ENCODE measurements around the gene DMD.
A peak's percentile ranks its signal among the peaks of the same experiment; 100 is the strongest.

The DMD gene

GRCh38 chrX:31215277-31215815, 1996.0 kb downstream of the DMD start:
- H3K4me3 ChIP-seq (ENCODE audit: low read depth in 1 of 2, low read length in 2 of 2) = no peak overlapping the region
- no peaks in the 10 kb centered on the region for H3K4me1 ChIP-seq (ENCODE audit: insufficient read depth, low read length)
- no peaks in the 10 kb centered on the region for H3K36me3 ChIP-seq (ENCODE audit: insufficient read depth, low read length)
- no peaks in the 10 kb centered on the region for H3K79me2 ChIP-seq (ENCODE audit: insufficient read depth, low read length)
- no peak overlapping the region for H2AFZ ChIP-seq (ENCODE audit: low read depth, low read length)
- H3K9me3 ChIP-seq (ENCODE audit: insufficient read depth, low read length, severe bottlenecking) = no peaks in the 10 kb centered on the region
- H3K4me2 ChIP-seq (ENCODE audit: insufficient read depth, low read length) = no peak overlapping the region
- H4K20me1 ChIP-seq (ENCODE audit: insufficient read depth, low read length) = no peaks in the 10 kb centered on the region
- H3K9ac ChIP-seq (ENCODE audit: low read depth, low read length) = no peak overlapping the region
- ATAC-seq (ENCODE audit: insufficient read depth, low read depth) = no peak
- DNase-seq = no peak
- no peaks in the 10 kb centered on the region for H3K27me3 ChIP-seq (ENCODE audit: insufficient read depth, low read length, poor library complexity)
- TF ChIP-seq, protein P1, sequence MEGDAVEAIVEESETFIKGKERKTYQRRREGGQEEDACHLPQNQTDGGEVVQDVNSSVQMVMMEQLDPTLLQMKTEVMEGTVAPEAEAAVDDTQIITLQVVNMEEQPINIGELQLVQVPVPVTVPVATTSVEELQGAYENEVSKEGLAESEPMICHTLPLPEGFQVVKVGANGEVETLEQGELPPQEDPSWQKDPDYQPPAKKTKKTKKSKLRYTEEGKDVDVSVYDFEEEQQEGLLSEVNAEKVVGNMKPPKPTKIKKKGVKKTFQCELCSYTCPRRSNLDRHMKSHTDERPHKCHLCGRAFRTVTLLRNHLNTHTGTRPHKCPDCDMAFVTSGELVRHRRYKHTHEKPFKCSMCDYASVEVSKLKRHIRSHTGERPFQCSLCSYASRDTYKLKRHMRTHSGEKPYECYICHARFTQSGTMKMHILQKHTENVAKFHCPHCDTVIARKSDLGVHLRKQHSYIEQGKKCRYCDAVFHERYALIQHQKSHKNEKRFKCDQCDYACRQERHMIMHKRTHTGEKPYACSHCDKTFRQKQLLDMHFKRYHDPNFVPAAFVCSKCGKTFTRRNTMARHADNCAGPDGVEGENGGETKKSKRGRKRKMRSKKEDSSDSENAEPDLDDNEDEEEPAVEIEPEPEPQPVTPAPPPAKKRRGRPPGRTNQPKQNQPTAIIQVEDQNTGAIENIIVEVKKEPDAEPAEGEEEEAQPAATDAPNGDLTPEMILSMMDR (IDR thresholded peaks at IDR 0.05; ENCODE audit: borderline replicate concordance, extremely low read depth, low read length, poor library complexity, severe bottlenecking) = no peak
- no peak for TF ChIP-seq EZH2 (IDR thresholded peaks at IDR 0.05; ENCODE audit: borderline replicate concordance, low read depth, low read length, severe bottlenecking)
- H3K27ac ChIP-seq (ENCODE audit: low read length) = no peak overlapping the region

DNA sequence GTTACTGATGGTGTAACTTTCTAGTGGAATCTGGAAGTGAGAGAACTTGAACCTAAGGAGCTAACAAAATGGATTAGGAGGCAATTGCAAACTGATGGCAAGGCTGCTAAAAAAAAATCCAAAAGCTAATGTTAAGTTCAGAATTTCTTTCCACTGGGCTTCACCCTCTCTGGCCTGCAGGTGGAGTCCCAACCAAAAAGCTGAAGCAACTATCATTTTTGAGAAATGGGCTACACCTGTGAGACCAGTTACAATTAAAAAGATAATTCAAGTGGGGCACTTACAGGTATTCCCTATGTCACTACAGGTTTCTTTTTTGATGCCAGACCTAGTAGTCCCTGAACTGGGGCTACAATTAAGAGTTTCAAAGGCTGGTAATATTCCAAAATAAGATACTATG, 1997.4 kb downstream of the DMD start:
- H3K27ac ChIP-seq (ENCODE audit: low read length) = no peak overlapping the region
- ATAC-seq (ENCODE audit: insufficient read depth, low read depth) = no peak
- no peak overlapping the region for H3K4me2 ChIP-seq (ENCODE audit: insufficient read depth, low read length)
- no peaks in the 10 kb centered on the region for H3K36me3 ChIP-seq (ENCODE audit: insufficient read depth, low read length)
- no peaks in the 10 kb centered on the region for H3K79me2 ChIP-seq (ENCODE audit: insufficient read depth, low read length)
- DNase-seq = no peak
- no peak overlapping the region for H3K9ac ChIP-seq (ENCODE audit: low read depth, low read length)
- no peak overlapping the region for H3K4me3 ChIP-seq (ENCODE audit: low read depth in 1 of 2, low read length in 2 of 2)
- TF ChIP-seq, protein P1 (IDR thresholded peaks at IDR 0.05; ENCODE audit: borderline replicate concordance, extremely low read depth, low read length, poor library complexity, severe bottlenecking) = peak; percentile 47
- TF ChIP-seq EZH2 (IDR thresholded peaks at IDR 0.05; ENCODE audit: borderline replicate concordance, low read depth, low read length, severe bottlenecking) = no peak
- H4K20me1 ChIP-seq (ENCODE audit: insufficient read depth, low read length) = no peaks in the 10 kb centered on the region
- H3K9me3 ChIP-seq (ENCODE audit: insufficient read depth, low read length, severe bottlenecking) = no peaks in the 10 kb centered on the region
- no peaks in the 10 kb centered on the region for H3K4me1 ChIP-seq (ENCODE audit: insufficient read depth, low read length)
- no peaks in the 10 kb centered on the region for H3K27me3 ChIP-seq (ENCODE audit: insufficient read depth, low read length, poor library complexity)
- no peak overlapping the region for H2AFZ ChIP-seq (ENCODE audit: low read depth, low read length)

- Histone ChIP-seq H3K4me3 (ENCODE audit: low read depth in 1 of 2, low read length in 2 of 2) (no peak overlapping the region), H3K9me3 (ENCODE audit: insufficient read depth, low read length, severe bottlenecking) (no peaks in the 10 kb centered on the region), H3K36me3 (ENCODE audit: insufficient read depth, low read length) (no peaks in the 10 kb centered on the region), H3K27me3 (ENCODE audit: insufficient read depth, low read length, poor library complexity) (no peaks in the 10 kb centered on the region), H3K4me2 (ENCODE audit: insufficient read depth, low read length) (no peak overlapping the region), H3K4me1 (ENCODE audit: insufficient read depth, low read length) (no peaks in the 10 kb centered on the region), H3K9ac (ENCODE audit: low read depth, low read length) (no peak overlapping the region), H3K79me2 (ENCODE audit: insufficient read depth, low read length) (no peaks in the 10 kb centered on the region), H3K27ac (ENCODE audit: low read length) (no peak overlapping the region), H2AFZ (ENCODE audit: low read depth, low read length) (no peak overlapping the region), H4K20me1 (ENCODE audit: insufficient read depth, low read length) (no peaks in the 10 kb centered on the region)
- ATAC-seq (ENCODE audit: insufficient read depth, low read depth) (no peak), DNase-seq (no peak)
- TF ChIP-seq, protein P1 (IDR thresholded peaks at IDR 0.05; ENCODE audit: borderline replicate concordance, extremely low read depth, low read length, poor library complexity, severe bottlenecking) = no peak
Observed at GRCh38 chrX:31212856-31213748, 1998.2 kb downstream of the DMD start.

Measured in DND-41 (cell line).